Loucy (cell line): ENCODE results near the gene CNTNAP2.

Source experiments
- H2AFZ ChIP-seq: fragments of 200-600 bp; sonication (generic); 2 replicates; pipeline ENCODE4 v1.6.0; 2016; ENCODE audit warnings: antibody characterized with exemption, mild to moderate bottlenecking, low read length, moderate library complexity
- H3F3A ChIP-seq: fragments of 200-600 bp; 2 replicates; pipeline ENCODE4 v1.6.0; 2016; ENCODE audit warnings: antibody characterized with exemption, low read depth, mild to moderate bottlenecking
- H3K27me3 ChIP-seq: fragments of 200-600 bp; sonication (generic); 2 replicates; pipeline ENCODE4 v1.6.1; 2014; ENCODE audit warnings: low read length, mild to moderate bottlenecking; ENCODE audit not compliant: insufficient read depth, poor library complexity, severe bottlenecking
- H3K36me3 ChIP-seq: fragments of 200-600 bp; sonication (generic); 2 replicates; pipeline ENCODE4 v1.6.1; 2016; ENCODE audit warnings: low read length; ENCODE audit not compliant: insufficient read depth
- H3K4me1 ChIP-seq: fragments of 200-600 bp; sonication (generic); 2 replicates; pipeline ENCODE4 v1.5.1; 2014; ENCODE audit warnings: low read length, mild to moderate bottlenecking; ENCODE audit not compliant: insufficient read depth, poor library complexity, severe bottlenecking
- H3K4me2 ChIP-seq: fragments of 200-600 bp; sonication (generic); 2 replicates; pipeline ENCODE4 v1.6.0; 2014; ENCODE audit warnings: antibody characterized with exemption, low read length, low read depth, mild to moderate bottlenecking; ENCODE audit not compliant: poor library complexity, severe bottlenecking
- H3K4me3 ChIP-seq: fragments of 200-600 bp; sonication (generic); 2 replicates; pipeline ENCODE4 v1.5.1; 2014; ENCODE audit warnings: low read length, mild to moderate bottlenecking, mixed read lengths; ENCODE audit not compliant: poor library complexity, severe bottlenecking
- H3K79me2 ChIP-seq: fragments of 200-600 bp; sonication (generic); 2 replicates; pipeline ENCODE4 v1.6.1; 2014; ENCODE audit warnings: low read length; ENCODE audit not compliant: insufficient read depth
- H3K9ac ChIP-seq: fragments of 200-600 bp; sonication (generic); 2 replicates; pipeline ENCODE4 v1.6.0; 2014; ENCODE audit warnings: mild to moderate bottlenecking, low read depth, low read length, moderate library complexity; ENCODE audit not compliant: poor library complexity, severe bottlenecking
- H3K9me2 ChIP-seq: fragments of 200-600 bp; sonication (generic); replicated peaks from 2 replicates; pipeline ENCODE4 v1.6.1; 2016; ENCODE audit warnings: low read depth, low read length, mixed read lengths
- H3K9me3 ChIP-seq: fragments of 200-600 bp; sonication (generic); 2 replicates; pipeline ENCODE4 v1.6.1; 2014; ENCODE audit warnings: mild to moderate bottlenecking, antibody characterized with exemption, low read length, low read depth; ENCODE audit not compliant: insufficient read depth
- H4K20me1 ChIP-seq: fragments of 200-600 bp; sonication (generic); 2 replicates; pipeline ENCODE4 v1.6.0; 2014; ENCODE audit warnings: antibody characterized with exemption, low read length, mild to moderate bottlenecking; ENCODE audit not compliant: insufficient read depth, poor library complexity, severe bottlenecking
- CTCF ChIP-seq: fragments of 200-600 bp; sonication (generic); conservative IDR thresholded peaks from 2 replicates; pipeline ENCODE4 v1.5.1; 2014; ENCODE audit warnings: mild to moderate bottlenecking, antibody characterized with exemption, low read length
- EZH2phosphoT487 ChIP-seq: fragments of 200-600 bp; IDR thresholded peaks from 2 replicates; pipeline ENCODE4 v1.6.1; 2018; ENCODE audit warnings: antibody characterized with exemption, mild to moderate bottlenecking, moderate library complexity, borderline replicate concordance

Gene CNTNAP2

GRCh38 chr7:148275359-148275890, 2158.8 kb downstream of the CNTNAP2 start:
- no peaks in the 10 kb centered on the region for H3K9me3 ChIP-seq
- no peak overlapping the region for H3K4me2 ChIP-seq
- no peak overlapping the region for H3K9ac ChIP-seq
- no peak overlapping the region for H2AFZ ChIP-seq
- no peaks in the 10 kb centered on the region for H3F3A ChIP-seq
- H3K27me3 ChIP-seq, result no peaks in the 10 kb centered on the region
- no peaks in the 10 kb centered on the region for H3K36me3 ChIP-seq
- no peak for TF ChIP-seq CTCF
- no peaks in the 10 kb centered on the region for H3K79me2 ChIP-seq
- H3K4me1 ChIP-seq, result no peaks in the 10 kb centered on the region
- H3K9me2 ChIP-seq, result no peaks in the 10 kb centered on the region
- no peaks in the 10 kb centered on the region for H4K20me1 ChIP-seq
- no peak overlapping the region for H3K4me3 ChIP-seq

- Histone ChIP-seq H3K9me2 (no peaks in the 10 kb centered on the region), H3K27me3 (no peaks in the 10 kb centered on the region), H3K9ac (no peak overlapping the region), H3K4me3 (no peak overlapping the region), H2AFZ (no peak overlapping the region), H3K4me2 (no peak overlapping the region), H3F3A (no peaks in the 10 kb centered on the region), H3K9me3 (no peaks in the 10 kb centered on the region), H4K20me1 (no peaks in the 10 kb centered on the region), H3K79me2 (no peaks in the 10 kb centered on the region), H3K36me3 (no peaks in the 10 kb centered on the region), H3K4me1 (no peaks in the 10 kb centered on the region)
- TF ChIP-seq CTCF, result no peak
- TF ChIP-seq EZH2phosphoT487, result no peak
Observed at GRCh38 chr7:148276314-148277041, 2159.9 kb downstream of the CNTNAP2 start.

- no peak for TF ChIP-seq CTCF
- no peak for TF ChIP-seq EZH2phosphoT487
- H3K4me2 ChIP-seq, result no peak overlapping the region
Observed at GRCh38 chr7:148277042-148277660, 2160.6 kb downstream of the CNTNAP2 start.

More at GRCh38 chr7:148277042-148277660, 2160.6 kb downstream of the CNTNAP2 start:
- Histone ChIP-seq H4K20me1 (no peaks in the 10 kb centered on the region), H3K9me2 (no peaks in the 10 kb centered on the region), H3K27me3 (no peaks in the 10 kb centered on the region), H3K4me1 (no peaks in the 10 kb centered on the region), H3K79me2 (no peaks in the 10 kb centered on the region), H3K9me3 (no peaks in the 10 kb centered on the region), H2AFZ (no peak overlapping the region), H3K4me3 (no peak overlapping the region), H3F3A (no peaks in the 10 kb centered on the region), H3K9ac (no peak overlapping the region), H3K36me3 (no peaks in the 10 kb centered on the region)
